K562 (cell line): ENCODE measurements around the gene SLIRP. TPM values are rescaled to one million over a fixed set of nuclear protein-coding genes. Genes with fewer than 3 reads are reported as not detected.

Source experiments
- ATAC-seq: fragments of 200-7000 bp; cut with Tn5 transposase; 3 replicates; pipeline ENCODE4 v1.9.1; 2020; ENCODE audit warnings: moderate library complexity
- BruUV-seq: library from RNA; stranded (reverse); fragments of 400-500 nt; replicated peaks from 2 replicates; lab custom pipeline; 2021; lab: Mats Ljungman, UMichigan
- CTCF ChIA-PET: fragments of 300-600 bp; formaldehyde crosslinking; extraction: SDS; loops from one replicate; lab custom pipeline; 2021; ENCODE audit warnings: low intra/inter-chr PET ratio; lab: Yijun Ruan, JAX
- POLR2A ChIA-PET: fragments of 300-600, 350-650 bp; sonication (Branson Sonifier 250); formaldehyde crosslinking; extraction: SDS; loops from one replicate; lab custom pipeline; 2021; ENCODE audit warnings: antibody characterized with exemption, inconsistent platforms; lab: Yijun Ruan, JAX
- DNase-seq, 4 experiments: peaks; one replicate each; pipeline versions ENCODE4 v3.0.0 to v3.0.0-alpha.2; 2011 to 2018; ENCODE audit warnings: low spot score in 3 of 4, mixed read lengths in 3 of 4; ENCODE audit errors: extremely low read depth in 1 of 4
- FAIRE-seq: peaks from 2 replicates; lab custom pipeline; 2011; peaks lifted over from hg19 to GRCh38; lab: Jason Lieb, UNC
- H2AFZ ChIP-seq: 2 replicates; pipeline ENCODE4 v1.6.0; 2011; ENCODE audit warnings: low read depth, low read length, control low read depth, inconsistent platforms
- H3K27ac ChIP-seq: fragments of 200-600 bp; 3 replicates; pipeline ENCODE4 v1.8.0; 2011; ENCODE audit warnings: low read depth, mild to moderate bottlenecking, control low read depth, inconsistent platforms, low read length, moderate library complexity, mixed read lengths; ENCODE audit errors: extremely low read depth
- H3K27me3 ChIP-seq, 2 experiments: fragments of 300-600 bp in 1 of 2; 2 replicates in 1 of 2; 3 replicates in 1 of 2; pipeline versions ENCODE4 v1.6.0 to v1.8.0; 2011; ENCODE audit warnings: inconsistent platforms in 2 of 2, low read length in 2 of 2, mild to moderate bottlenecking in 1 of 2, mixed read lengths in 1 of 2, moderate library complexity in 1 of 2; ENCODE audit not compliant: control insufficient read depth in 2 of 2, insufficient read depth in 2 of 2
- H3K36me3 ChIP-seq: fragments of 300-600 bp; 3 replicates; pipeline ENCODE4 v1.8.0; 2011; ENCODE audit warnings: mild to moderate bottlenecking, low read length, inconsistent platforms; ENCODE audit not compliant: control insufficient read depth, insufficient read depth
- H3K4me1 ChIP-seq, 2 experiments: fragments of 200-600 bp in 1 of 2; replicated peaks in 1 of 2; 2 replicates in 1 of 2; 3 replicates in 1 of 2; pipeline versions ENCODE4 v1.5.1 to v1.8.0; 2011; ENCODE audit warnings: inconsistent platforms in 2 of 2, low read length in 2 of 2, mild to moderate bottlenecking in 1 of 2, mixed read lengths in 1 of 2, moderate library complexity in 1 of 2; ENCODE audit not compliant: control insufficient read depth in 2 of 2, insufficient read depth in 2 of 2
- H3K4me2 ChIP-seq: 2 replicates; pipeline ENCODE4 v1.6.1; 2011; ENCODE audit warnings: low read length, control low read depth, inconsistent platforms, mixed read lengths; ENCODE audit not compliant: insufficient read depth
- H3K4me3 ChIP-seq: fragments of 200-600 bp; sonication (generic), shearing (Covaris generic); 2 replicates; pipeline ENCODE4 v1.5.1; 2016; ENCODE audit warnings: control low read depth, inconsistent platforms
- H3K79me2 ChIP-seq: fragments of 200-600 bp; 3 replicates; pipeline ENCODE4 v1.8.0; 2011; ENCODE audit warnings: low read length, inconsistent platforms; ENCODE audit not compliant: control insufficient read depth, insufficient read depth
- H3K9ac ChIP-seq, 2 experiments: 2 replicates each; pipeline versions ENCODE4 v1.6.0 to v1.6.1; 2011; ENCODE audit warnings: low read depth in 2 of 2, low read length in 2 of 2, control low read depth in 1 of 2, inconsistent platforms in 1 of 2, mild to moderate bottlenecking in 1 of 2, mixed read lengths in 1 of 2; ENCODE audit not compliant: insufficient read depth in 1 of 2
- H3K9me1 ChIP-seq: one replicate; pipeline ENCODE4 v1.6.0; 2011; ENCODE audit warnings: inconsistent platforms, mild to moderate bottlenecking, low read length, moderate library complexity; ENCODE audit not compliant: control insufficient read depth, insufficient read depth
- H3K9me3 ChIP-seq: replicated peaks from 2 replicates; pipeline ENCODE4 v1.5.1; 2011; ENCODE audit warnings: low read depth, low read length, inconsistent platforms; ENCODE audit not compliant: control insufficient read depth, insufficient read depth
- H4K20me1 ChIP-seq: replicated peaks from 2 replicates; pipeline ENCODE4 v1.6.1; 2011; ENCODE audit warnings: low read length, inconsistent platforms, mixed read lengths; ENCODE audit not compliant: control insufficient read depth, insufficient read depth
- ATF1 ChIP-seq, 2 experiments: fragments of 450-650 bp in 1 of 2; IDR thresholded peaks; 2 replicates each; pipeline ENCODE4 v1.6.1; 2016; ENCODE audit warnings: missing compliant biosample characterization in 1 of 2, missing genetic modification characterization in 1 of 2
- CTBP1 ChIP-seq: fragments of 450-650 bp; IDR thresholded peaks from 2 replicates; pipeline ENCODE4 v1.6.1; 2016; ENCODE audit warnings: borderline replicate concordance
- HNRNPK ChIP-seq: fragments of 200-400 bp; formaldehyde crosslinking; IDR thresholded peaks from one replicate; pipeline ENCODE4 v1.6.1; 2018; ENCODE audit warnings: mild to moderate bottlenecking, low read depth, low read length; ENCODE audit not compliant: poor library complexity, severe bottlenecking
- KHSRP ChIP-seq: fragments of 450-650 bp; IDR thresholded peaks from 2 replicates; pipeline ENCODE4 v1.6.1; 2017
- MED1 ChIP-seq: sonication (generic); formaldehyde crosslinking; IDR thresholded peaks from 2 replicates; pipeline ENCODE4 v1.8.1; 2023; ENCODE audit warnings: missing genetic modification reagents, borderline replicate concordance
- NBN ChIP-seq: fragments of 450-650 bp; IDR thresholded peaks from 2 replicates; pipeline ENCODE4 v1.6.1; 2016; ENCODE audit warnings: low read depth, mild to moderate bottlenecking
- SLC30A9 ChIP-seq: fragments of 250-450 bp; sonication (Bioruptor Pico); IDR thresholded peaks from 2 replicates; pipeline ENCODE4 v1.8.0; 2022; ENCODE audit warnings: mild to moderate bottlenecking, moderate library complexity
- SMARCE1 ChIP-seq: fragments of 450-650 bp; IDR thresholded peaks from 2 replicates; pipeline ENCODE4 v1.7.1; 2016; ENCODE audit warnings: mild to moderate bottlenecking
- SMC3 ChIP-seq: conservative IDR thresholded peaks from 2 replicates; pipeline ENCODE4 v1.6.1; 2011; ENCODE audit warnings: low read depth, low read length, improper control_type of control experiment; ENCODE audit not compliant: insufficient read depth
- ZNF707 ChIP-seq: fragments of 250-450 bp; sonication (Bioruptor Pico); conservative IDR thresholded peaks from 2 replicates; pipeline ENCODE4 v1.8.0; 2022; ENCODE audit warnings: inconsistent platforms, mild to moderate bottlenecking, moderate library complexity
- whole genome bisulfite sequencing: fragments of 100-300 bp; shearing (Covaris generic); methylation state at CpG from one replicate; pipeline ENCODE4 v1.1.6; 2016; ENCODE audit warnings: low coverage, mixed read lengths; ENCODE audit not compliant: insufficient coverage; ENCODE audit errors: missing lambda C conversion rate; 5-methylcytosine and 5-hydroxymethylcytosine counted together
- in situ Hi-C: fragments of 300-500 bp; cut with MboI; formaldehyde crosslinking; loops from 4 replicates; pipeline ENCODE4 v1.15.0; 2018; ENCODE audit warnings: inconsistent platforms, mixed read lengths
- intact Hi-C: fragments of 100-400 bp; cut with micrococcal nuclease; formaldehyde crosslinking; loops from 2 replicates; pipeline ENCODE4 v1.14.2; 2022
- polyA plus RNA-seq, 8 experiments: library from polyadenylated mRNA; depleted of rRNA in 4 of 8; stranded (reverse) in 5 of 8; unstranded in 3 of 8; fragments of >200 nt; fragmentation: Nextera tagmentation in 2 of 8; fragmentation: Illumina TruSeq in 1 of 8; extraction: Ambion mirVana in 2 of 8; extraction: Trizol in 1 of 8; gene quantifications; 2 replicates each; pipeline versions ENCODE4 v1.2.1 to v1.2.3, GENCODE V29; 2011 to 2014; ENCODE audit warnings: inconsistent platforms in 1 of 8, missing spikeins in 1 of 8
- total RNA-seq, 7 experiments: library from RNA; depleted of rRNA in 6 of 7; stranded (reverse); fragments of >200 nt in 6 of 7; fragmentation: Illumina TruSeq in 2 of 7; extraction: Trizol in 2 of 7; gene quantifications; 2 replicates each; pipeline versions ENCODE4 v1.2.1 to v1.2.3, GENCODE V29; 2011 to 2021; ENCODE audit warnings: low replicate concordance in 1 of 7
- TF ChIP-seq, protein P1 (sequence below): IDR thresholded peaks from 2 replicates; pipeline ENCODE4 v1.6.1; 2011; ENCODE audit warnings: borderline replicate concordance, low read depth, mild to moderate bottlenecking, moderate library complexity, low read length; ENCODE audit not compliant: insufficient read depth, poor library complexity, severe bottlenecking
- TF ChIP-seq, protein P2 (sequence below): fragments of 450-650 bp; IDR thresholded peaks from 2 replicates; pipeline ENCODE4 v1.6.1; 2017; ENCODE audit warnings: antibody characterized with exemption, mild to moderate bottlenecking
- TF ChIP-seq, protein P3 (sequence below), 2 experiments: fragments of 450-650 bp; IDR thresholded peaks; 2 replicates each; pipeline ENCODE4 v1.6.1; 2018; ENCODE audit warnings: mild to moderate bottlenecking in 2 of 2, low read depth in 1 of 2; ENCODE audit not compliant: partially characterized antibody in 2 of 2

Gene SLIRP
- total and polyA plus RNA-seq, 9 of the 15 experiments (the other 6 are each of a cell fraction or from before 2014, with no cell fraction given) = 251 to 1,905 (median 491) TPM

DNA sequence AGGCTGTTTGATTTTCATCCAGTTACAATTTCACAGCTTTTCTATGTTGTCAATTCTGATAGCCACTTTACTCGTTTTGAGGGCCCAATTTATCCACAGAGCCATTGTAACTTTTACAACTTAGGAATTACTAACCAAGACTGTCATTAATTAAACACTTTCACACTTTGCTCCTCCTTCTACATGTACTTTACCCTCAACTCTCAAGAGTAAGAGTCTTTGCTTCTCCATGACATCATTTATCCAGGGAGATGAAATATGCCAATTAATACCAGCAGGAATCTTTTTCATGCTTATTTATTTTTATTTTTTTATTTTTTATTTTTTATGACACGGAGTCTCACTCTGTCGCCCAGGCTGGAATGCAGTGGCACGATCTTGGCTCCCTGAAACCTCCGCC, 13.5 kb downstream of the SLIRP start:
- in situ Hi-C loops = no loop called here
- intact Hi-C loops = no loop called here
- BruUV-seq = no TSS peak
- no peaks in the 10 kb centered on the region for H3K4me1 ChIP-seq
- ChIA-PET CTCF (no interaction called here), POLR2A (interaction anchor here (1.3 to 2.1 kb wide), 2 partner anchors 10 to 20 kb away, joined by 3 to 11 read pairs; no protein-coding TSS in a partner anchor)
- H3K9me3 ChIP-seq = no peaks in the 10 kb centered on the region
- no peaks in the 10 kb centered on the region for H3K27me3 ChIP-seq
- no peaks in the 10 kb centered on the region for H3K9me1 ChIP-seq
- H3K4me2 ChIP-seq = no peak overlapping the region
- WGBS = 100% methylated on average over 4 of the region's 5 CpGs
- no peak overlapping the region for H3K9ac ChIP-seq
- H3K79me2 ChIP-seq = no peaks in the 10 kb centered on the region
- no peak overlapping the region for H3K27ac ChIP-seq
- H4K20me1 ChIP-seq = no peaks in the 10 kb centered on the region
- peaks cover 92% of the 10 kb centered on the region for H3K36me3 ChIP-seq
- FAIRE-seq (no peak), DNase-seq (no peak), ATAC-seq (no peak)
- H2AFZ ChIP-seq = no peak overlapping the region
- H3K4me3 ChIP-seq = no peak overlapping the region
- TF ChIP-seq NBN (no peak), ATF1 (CRISPR knock-in tag; IDR thresholded peaks at IDR 0.05) (no peak), ATF1 (tag; IDR thresholded peaks at IDR 0.05) (no peak), SLC30A9 (CRISPR knock-in tag) (no peak), SMARCE1 (no peak), MED1 (CRISPR knock-in tag) (no peak), KHSRP (no peak), ZNF707 (CRISPR knock-in tag) (no peak), CTBP1 (no peak), HNRNPK (no peak), SMC3 (no peak)
- TF ChIP-seq, protein P1, sequence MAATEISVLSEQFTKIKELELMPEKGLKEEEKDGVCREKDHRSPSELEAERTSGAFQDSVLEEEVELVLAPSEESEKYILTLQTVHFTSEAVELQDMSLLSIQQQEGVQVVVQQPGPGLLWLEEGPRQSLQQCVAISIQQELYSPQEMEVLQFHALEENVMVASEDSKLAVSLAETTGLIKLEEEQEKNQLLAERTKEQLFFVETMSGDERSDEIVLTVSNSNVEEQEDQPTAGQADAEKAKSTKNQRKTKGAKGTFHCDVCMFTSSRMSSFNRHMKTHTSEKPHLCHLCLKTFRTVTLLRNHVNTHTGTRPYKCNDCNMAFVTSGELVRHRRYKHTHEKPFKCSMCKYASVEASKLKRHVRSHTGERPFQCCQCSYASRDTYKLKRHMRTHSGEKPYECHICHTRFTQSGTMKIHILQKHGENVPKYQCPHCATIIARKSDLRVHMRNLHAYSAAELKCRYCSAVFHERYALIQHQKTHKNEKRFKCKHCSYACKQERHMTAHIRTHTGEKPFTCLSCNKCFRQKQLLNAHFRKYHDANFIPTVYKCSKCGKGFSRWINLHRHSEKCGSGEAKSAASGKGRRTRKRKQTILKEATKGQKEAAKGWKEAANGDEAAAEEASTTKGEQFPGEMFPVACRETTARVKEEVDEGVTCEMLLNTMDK = no peak
- TF ChIP-seq, protein P2, sequence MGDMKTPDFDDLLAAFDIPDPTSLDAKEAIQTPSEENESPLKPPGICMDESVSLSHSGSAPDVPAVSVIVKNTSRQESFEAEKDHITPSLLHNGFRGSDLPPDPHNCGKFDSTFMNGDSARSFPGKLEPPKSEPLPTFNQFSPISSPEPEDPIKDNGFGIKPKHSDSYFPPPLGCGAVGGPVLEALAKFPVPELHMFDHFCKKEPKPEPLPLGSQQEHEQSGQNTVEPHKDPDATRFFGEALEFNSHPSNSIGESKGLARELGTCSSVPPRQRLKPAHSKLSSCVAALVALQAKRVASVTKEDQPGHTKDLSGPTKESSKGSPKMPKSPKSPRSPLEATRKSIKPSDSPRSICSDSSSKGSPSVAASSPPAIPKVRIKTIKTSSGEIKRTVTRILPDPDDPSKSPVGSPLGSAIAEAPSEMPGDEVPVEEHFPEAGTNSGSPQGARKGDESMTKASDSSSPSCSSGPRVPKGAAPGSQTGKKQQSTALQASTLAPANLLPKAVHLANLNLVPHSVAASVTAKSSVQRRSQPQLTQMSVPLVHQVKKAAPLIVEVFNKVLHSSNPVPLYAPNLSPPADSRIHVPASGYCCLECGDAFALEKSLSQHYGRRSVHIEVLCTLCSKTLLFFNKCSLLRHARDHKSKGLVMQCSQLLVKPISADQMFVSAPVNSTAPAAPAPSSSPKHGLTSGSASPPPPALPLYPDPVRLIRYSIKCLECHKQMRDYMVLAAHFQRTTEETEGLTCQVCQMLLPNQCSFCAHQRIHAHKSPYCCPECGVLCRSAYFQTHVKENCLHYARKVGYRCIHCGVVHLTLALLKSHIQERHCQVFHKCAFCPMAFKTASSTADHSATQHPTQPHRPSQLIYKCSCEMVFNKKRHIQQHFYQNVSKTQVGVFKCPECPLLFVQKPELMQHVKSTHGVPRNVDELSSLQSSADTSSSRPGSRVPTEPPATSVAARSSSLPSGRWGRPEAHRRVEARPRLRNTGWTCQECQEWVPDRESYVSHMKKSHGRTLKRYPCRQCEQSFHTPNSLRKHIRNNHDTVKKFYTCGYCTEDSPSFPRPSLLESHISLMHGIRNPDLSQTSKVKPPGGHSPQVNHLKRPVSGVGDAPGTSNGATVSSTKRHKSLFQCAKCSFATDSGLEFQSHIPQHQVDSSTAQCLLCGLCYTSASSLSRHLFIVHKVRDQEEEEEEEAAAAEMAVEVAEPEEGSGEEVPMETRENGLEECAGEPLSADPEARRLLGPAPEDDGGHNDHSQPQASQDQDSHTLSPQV = no peak
- TF ChIP-seq, protein P3, sequence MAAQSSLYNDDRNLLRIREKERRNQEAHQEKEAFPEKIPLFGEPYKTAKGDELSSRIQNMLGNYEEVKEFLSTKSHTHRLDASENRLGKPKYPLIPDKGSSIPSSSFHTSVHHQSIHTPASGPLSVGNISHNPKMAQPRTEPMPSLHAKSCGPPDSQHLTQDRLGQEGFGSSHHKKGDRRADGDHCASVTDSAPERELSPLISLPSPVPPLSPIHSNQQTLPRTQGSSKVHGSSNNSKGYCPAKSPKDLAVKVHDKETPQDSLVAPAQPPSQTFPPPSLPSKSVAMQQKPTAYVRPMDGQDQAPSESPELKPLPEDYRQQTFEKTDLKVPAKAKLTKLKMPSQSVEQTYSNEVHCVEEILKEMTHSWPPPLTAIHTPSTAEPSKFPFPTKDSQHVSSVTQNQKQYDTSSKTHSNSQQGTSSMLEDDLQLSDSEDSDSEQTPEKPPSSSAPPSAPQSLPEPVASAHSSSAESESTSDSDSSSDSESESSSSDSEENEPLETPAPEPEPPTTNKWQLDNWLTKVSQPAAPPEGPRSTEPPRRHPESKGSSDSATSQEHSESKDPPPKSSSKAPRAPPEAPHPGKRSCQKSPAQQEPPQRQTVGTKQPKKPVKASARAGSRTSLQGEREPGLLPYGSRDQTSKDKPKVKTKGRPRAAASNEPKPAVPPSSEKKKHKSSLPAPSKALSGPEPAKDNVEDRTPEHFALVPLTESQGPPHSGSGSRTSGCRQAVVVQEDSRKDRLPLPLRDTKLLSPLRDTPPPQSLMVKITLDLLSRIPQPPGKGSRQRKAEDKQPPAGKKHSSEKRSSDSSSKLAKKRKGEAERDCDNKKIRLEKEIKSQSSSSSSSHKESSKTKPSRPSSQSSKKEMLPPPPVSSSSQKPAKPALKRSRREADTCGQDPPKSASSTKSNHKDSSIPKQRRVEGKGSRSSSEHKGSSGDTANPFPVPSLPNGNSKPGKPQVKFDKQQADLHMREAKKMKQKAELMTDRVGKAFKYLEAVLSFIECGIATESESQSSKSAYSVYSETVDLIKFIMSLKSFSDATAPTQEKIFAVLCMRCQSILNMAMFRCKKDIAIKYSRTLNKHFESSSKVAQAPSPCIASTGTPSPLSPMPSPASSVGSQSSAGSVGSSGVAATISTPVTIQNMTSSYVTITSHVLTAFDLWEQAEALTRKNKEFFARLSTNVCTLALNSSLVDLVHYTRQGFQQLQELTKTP (IDR thresholded peaks at IDR 0.05; ENCODE audit: low read depth in 1 of 2, partially characterized antibody in 2 of 2) = no peak
